NCI-H82 (cell line): ENCODE data around the gene RNF8.
A peak's percentile ranks its signal among the peaks of the same experiment; 100 is the strongest.
"Not testable (repeated sequence)": the region's sequence is repeated elsewhere in the genome, so short reads cannot be mapped to it uniquely, and the experiment has no call there.

ENCODE experiments used
- DNase-seq: peaks from one replicate; lab custom pipeline; 2025; lab: John Stamatoyannopoulos, UW

The RNF8 gene

GRCh38 chr6:37399795-37400490, 46.2 kb downstream of the RNF8 start:
- DNase-seq = no peak

- not testable (repeated sequence) for DNase-seq
Measured at GRCh38 chr6:37401658-37402057, 47.9 kb downstream of the RNF8 start.

GRCh38 chr6:37406726-37407341, 53.1 kb downstream of the RNF8 start:
- DNase-seq = no peak

GRCh38 chr6:37407948-37408347, 54.2 kb downstream of the RNF8 start:
- peak; percentile 54 for DNase-seq

- DNase-seq = no peak
Measured at GRCh38 chr6:37409501-37409900, 55.7 kb downstream of the RNF8 start.

- no peak for DNase-seq
Measured at GRCh38 chr6:37417393-37417792, 63.6 kb downstream of the RNF8 start.

GRCh38 chr6:37418722-37419121, 64.9 kb downstream of the RNF8 start:
- no peak for DNase-seq

GRCh38 chr6:37426058-37426944, 72.5 kb downstream of the RNF8 start:
- peak; percentile 50 for DNase-seq

- DNase-seq = peak; percentile 79
Measured at GRCh38 chr6:37426945-37427510, 73.2 kb downstream of the RNF8 start.

GRCh38 chr6:37429352-37429750, 75.6 kb downstream of the RNF8 start:
- no peak for DNase-seq

GRCh38 chr6:37432590-37432915, 78.8 kb downstream of the RNF8 start:
- no peak for DNase-seq

GRCh38 chr6:37432916-37433656, 79.3 kb downstream of the RNF8 start, which contains the start of gene CMTR1:
Gene CMTR1, plus strand, starts transcription at chr6:37433221. Its CDS starts 2,409 bp downstream, at chr6:37435630.
- DNase-seq = peak; percentile 93

GRCh38 chr6:37433657-37434271, 80.0 kb downstream of the RNF8 start:
- peak; percentile 67 for DNase-seq

- DNase-seq = no peak
Measured at GRCh38 chr6:37435373-37435772, 81.6 kb downstream of the RNF8 start.

- no peak for DNase-seq
Measured at GRCh38 chr6:37435816-37436215, 82.0 kb downstream of the RNF8 start.

GRCh38 chr6:37438930-37439329, 85.1 kb downstream of the RNF8 start:
- no peak for DNase-seq

- DNase-seq = no peak
Measured at GRCh38 chr6:37441651-37442050, 87.9 kb downstream of the RNF8 start.

- DNase-seq = no peak
Measured at GRCh38 chr6:37442416-37443215, 88.8 kb downstream of the RNF8 start.

- DNase-seq = not testable (repeated sequence)
Measured at GRCh38 chr6:37443216-37443542, 89.4 kb downstream of the RNF8 start.
